K562 (cell line): ENCODE data around the gene ZNF672. TPM values are rescaled to one million over a fixed set of nuclear protein-coding genes. Genes with fewer than 3 reads are reported as not detected.
A peak's percentile ranks its signal among the peaks of the same experiment; 100 is the strongest.

Experiments used
- ATAC-seq: fragments of 200-7000 bp; cut with Tn5 transposase; 3 replicates; pipeline ENCODE4 v1.9.1; 2020; ENCODE audit warnings: moderate library complexity
- BruUV-seq: library from RNA; stranded (reverse); fragments of 400-500 nt; replicated peaks from 2 replicates; lab custom pipeline; 2021; lab: Mats Ljungman, UMichigan
- CTCF ChIA-PET: fragments of 300-600 bp; formaldehyde crosslinking; extraction: SDS; loops from one replicate; lab custom pipeline; 2021; ENCODE audit warnings: low intra/inter-chr PET ratio; lab: Yijun Ruan, JAX
- POLR2A ChIA-PET: fragments of 300-600, 350-650 bp; sonication (Branson Sonifier 250); formaldehyde crosslinking; extraction: SDS; loops from one replicate; lab custom pipeline; 2021; ENCODE audit warnings: antibody characterized with exemption, inconsistent platforms; lab: Yijun Ruan, JAX
- DNase-seq, 4 experiments: peaks; one replicate each; pipeline versions ENCODE4 v3.0.0 to v3.0.0-alpha.2; 2011 to 2018; ENCODE audit warnings: low spot score in 3 of 4, mixed read lengths in 3 of 4; ENCODE audit errors: extremely low read depth in 1 of 4
- FAIRE-seq: peaks from 2 replicates; lab custom pipeline; 2011; peaks lifted over from hg19 to GRCh38; lab: Jason Lieb, UNC
- H2AFZ ChIP-seq: 2 replicates; pipeline ENCODE4 v1.6.0; 2011; ENCODE audit warnings: low read depth, low read length, control low read depth, inconsistent platforms
- H3K27ac ChIP-seq: fragments of 200-600 bp; 3 replicates; pipeline ENCODE4 v1.8.0; 2011; ENCODE audit warnings: low read depth, mild to moderate bottlenecking, control low read depth, inconsistent platforms, low read length, moderate library complexity, mixed read lengths; ENCODE audit errors: extremely low read depth
- H3K27me3 ChIP-seq, 2 experiments: fragments of 300-600 bp in 1 of 2; 2 replicates in 1 of 2; 3 replicates in 1 of 2; pipeline versions ENCODE4 v1.6.0 to v1.8.0; 2011; ENCODE audit warnings: inconsistent platforms in 2 of 2, low read length in 2 of 2, mild to moderate bottlenecking in 1 of 2, mixed read lengths in 1 of 2, moderate library complexity in 1 of 2; ENCODE audit not compliant: control insufficient read depth in 2 of 2, insufficient read depth in 2 of 2
- H3K36me3 ChIP-seq: fragments of 300-600 bp; 3 replicates; pipeline ENCODE4 v1.8.0; 2011; ENCODE audit warnings: mild to moderate bottlenecking, low read length, inconsistent platforms; ENCODE audit not compliant: control insufficient read depth, insufficient read depth
- H3K4me1 ChIP-seq, 2 experiments: fragments of 200-600 bp in 1 of 2; replicated peaks in 1 of 2; 2 replicates in 1 of 2; 3 replicates in 1 of 2; pipeline versions ENCODE4 v1.5.1 to v1.8.0; 2011; ENCODE audit warnings: inconsistent platforms in 2 of 2, low read length in 2 of 2, mild to moderate bottlenecking in 1 of 2, mixed read lengths in 1 of 2, moderate library complexity in 1 of 2; ENCODE audit not compliant: control insufficient read depth in 2 of 2, insufficient read depth in 2 of 2
- H3K4me2 ChIP-seq: 2 replicates; pipeline ENCODE4 v1.6.1; 2011; ENCODE audit warnings: low read length, control low read depth, inconsistent platforms, mixed read lengths; ENCODE audit not compliant: insufficient read depth
- H3K4me3 ChIP-seq: fragments of 200-600 bp; sonication (generic), shearing (Covaris generic); 2 replicates; pipeline ENCODE4 v1.5.1; 2016; ENCODE audit warnings: control low read depth, inconsistent platforms
- H3K79me2 ChIP-seq: fragments of 200-600 bp; 3 replicates; pipeline ENCODE4 v1.8.0; 2011; ENCODE audit warnings: low read length, inconsistent platforms; ENCODE audit not compliant: control insufficient read depth, insufficient read depth
- H3K9ac ChIP-seq, 2 experiments: 2 replicates each; pipeline versions ENCODE4 v1.6.0 to v1.6.1; 2011; ENCODE audit warnings: low read depth in 2 of 2, low read length in 2 of 2, control low read depth in 1 of 2, inconsistent platforms in 1 of 2, mild to moderate bottlenecking in 1 of 2, mixed read lengths in 1 of 2; ENCODE audit not compliant: insufficient read depth in 1 of 2
- H3K9me1 ChIP-seq: one replicate; pipeline ENCODE4 v1.6.0; 2011; ENCODE audit warnings: inconsistent platforms, mild to moderate bottlenecking, low read length, moderate library complexity; ENCODE audit not compliant: control insufficient read depth, insufficient read depth
- H3K9me3 ChIP-seq: replicated peaks from 2 replicates; pipeline ENCODE4 v1.5.1; 2011; ENCODE audit warnings: low read depth, low read length, inconsistent platforms; ENCODE audit not compliant: control insufficient read depth, insufficient read depth
- H4K20me1 ChIP-seq: replicated peaks from 2 replicates; pipeline ENCODE4 v1.6.1; 2011; ENCODE audit warnings: low read length, inconsistent platforms, mixed read lengths; ENCODE audit not compliant: control insufficient read depth, insufficient read depth
- CC2D1A ChIP-seq: fragments of 450-650 bp; IDR thresholded peaks from 2 replicates; pipeline ENCODE4 v1.6.1; 2017; ENCODE audit warnings: mild to moderate bottlenecking
- CSDE1 ChIP-seq, 2 experiments: fragments of 450-650 bp; IDR thresholded peaks; 2 replicates each; pipeline ENCODE4 v1.6.1; 2016; ENCODE audit warnings: mild to moderate bottlenecking in 1 of 2
- ELF1 ChIP-seq: fragments of 200-800 bp; sonication (Bioruptor generic); IDR thresholded peaks from 2 replicates; pipeline ENCODE4 v1.6.1; 2016; ENCODE audit warnings: missing genetic modification characterization, missing compliant biosample characterization
- FOXJ2 ChIP-seq: fragments of 200-800 bp; sonication (Bioruptor generic); IDR thresholded peaks from 2 replicates; pipeline ENCODE4 v1.6.1; 2016; ENCODE audit warnings: missing genetic modification characterization, missing compliant biosample characterization
- HMG20A ChIP-seq: fragments of 450-650 bp; formaldehyde crosslinking; conservative IDR thresholded peaks from 2 replicates; pipeline ENCODE4 v1.4.0; 2020; ENCODE audit warnings: mild to moderate bottlenecking, mixed read lengths
- HOXB6 ChIP-seq: fragments of 250-450 bp; sonication (Bioruptor Pico); IDR thresholded peaks from 2 replicates; pipeline ENCODE4 v1.5.1; 2022; ENCODE audit warnings: mild to moderate bottlenecking, borderline replicate concordance
- KDM5B ChIP-seq: fragments of 200-600 bp; sonication (generic); IDR thresholded peaks from 2 replicates; pipeline ENCODE4 v1.6.1; 2012; ENCODE audit warnings: low read depth, mild to moderate bottlenecking, moderate library complexity, low read length, control low read depth, inconsistent platforms; ENCODE audit not compliant: insufficient replicate concordance
- NCOR1 ChIP-seq: fragments of 450-650 bp; IDR thresholded peaks from 2 replicates; pipeline ENCODE4 v1.6.1; 2016; ENCODE audit warnings: mild to moderate bottlenecking, moderate library complexity
- NUFIP1 ChIP-seq: fragments of 450-650 bp; IDR thresholded peaks from 2 replicates; pipeline ENCODE4 v1.6.1; 2018; ENCODE audit not compliant: partially characterized antibody
- POLR2A ChIP-seq: fragments of 450-650 bp; conservative IDR thresholded peaks from 2 replicates; pipeline ENCODE4 v1.6.1; 2016
- POLR2G ChIP-seq: fragments of 200-400 bp; formaldehyde crosslinking; IDR thresholded peaks from 2 replicates; pipeline ENCODE4 v1.6.1; 2017; ENCODE audit warnings: low read depth, mild to moderate bottlenecking, antibody characterized with exemption, low read length, moderate library complexity
- PTBP1 ChIP-seq: fragments of 200-400 bp; formaldehyde crosslinking; IDR thresholded peaks from 2 replicates; pipeline ENCODE4 v1.6.1; 2017; ENCODE audit warnings: low read depth, low read length
- SIX5 ChIP-seq, 2 experiments: IDR thresholded peaks; 2 replicates each; pipeline ENCODE4 v1.6.1; 2011; ENCODE audit warnings: low read length in 2 of 2, borderline replicate concordance in 1 of 2, low read depth in 1 of 2, mild to moderate bottlenecking in 1 of 2, moderate library complexity in 1 of 2; ENCODE audit not compliant: insufficient read depth in 1 of 2
- SOX6 ChIP-seq: fragments of 450-650 bp; IDR thresholded peaks from 2 replicates; pipeline ENCODE4 v1.6.1; 2014; ENCODE audit warnings: mild to moderate bottlenecking
- SUPT5H ChIP-seq: fragments of 450-650 bp; IDR thresholded peaks from 2 replicates; pipeline ENCODE4 v1.6.1; 2016
- WGBS: fragments of 100-300 bp; shearing (Covaris generic); methylation state at CpG from one replicate; pipeline ENCODE4 v1.1.6; 2016; ENCODE audit warnings: low coverage, mixed read lengths; ENCODE audit not compliant: insufficient coverage; ENCODE audit errors: missing lambda C conversion rate; 5-methylcytosine and 5-hydroxymethylcytosine counted together
- in situ Hi-C: fragments of 300-500 bp; cut with MboI; formaldehyde crosslinking; loops from 4 replicates; pipeline ENCODE4 v1.15.0; 2018; ENCODE audit warnings: inconsistent platforms, mixed read lengths
- intact Hi-C: fragments of 100-400 bp; cut with micrococcal nuclease; formaldehyde crosslinking; loops from 2 replicates; pipeline ENCODE4 v1.14.2; 2022
- polyA plus RNA-seq, 8 experiments: library from polyadenylated mRNA; depleted of rRNA in 4 of 8; stranded (reverse) in 5 of 8; unstranded in 3 of 8; fragments of >200 nt; fragmentation: Nextera tagmentation in 2 of 8; fragmentation: Illumina TruSeq in 1 of 8; extraction: Ambion mirVana in 2 of 8; extraction: Trizol in 1 of 8; gene quantifications; 2 replicates each; pipeline versions ENCODE4 v1.2.1 to v1.2.3, GENCODE V29; 2011 to 2014; ENCODE audit warnings: inconsistent platforms in 1 of 8, missing spikeins in 1 of 8
- total RNA-seq, 7 experiments: library from RNA; depleted of rRNA in 6 of 7; stranded (reverse); fragments of >200 nt in 6 of 7; fragmentation: Illumina TruSeq in 2 of 7; extraction: Trizol in 2 of 7; gene quantifications; 2 replicates each; pipeline versions ENCODE4 v1.2.1 to v1.2.3, GENCODE V29; 2011 to 2021; ENCODE audit warnings: low replicate concordance in 1 of 7
- TF ChIP-seq, protein P1 (sequence below): conservative IDR thresholded peaks from 2 replicates; pipeline ENCODE4 v1.6.1; 2011; ENCODE audit warnings: low read depth, mild to moderate bottlenecking, low read length; ENCODE audit not compliant: control insufficient read depth
- TF ChIP-seq, protein P2 (sequence below): fragments of 450-650 bp; IDR thresholded peaks from 2 replicates; pipeline ENCODE4 v1.7.1; 2018; ENCODE audit warnings: mild to moderate bottlenecking, low read depth; ENCODE audit not compliant: partially characterized antibody
- TF ChIP-seq, protein P3 (sequence below): fragments of 250-450 bp; sonication (Bioruptor Pico); IDR thresholded peaks from 2 replicates; pipeline ENCODE4 v1.8.0; 2022; ENCODE audit warnings: inconsistent platforms, mild to moderate bottlenecking, moderate library complexity, borderline replicate concordance

Gene ZNF672
- total and polyA plus RNA-seq, 9 of the 15 experiments (the other 6 are each of a cell fraction or from before 2014, with no cell fraction given) = 1.9 to 57.9 (median 24.1) TPM

DNA sequence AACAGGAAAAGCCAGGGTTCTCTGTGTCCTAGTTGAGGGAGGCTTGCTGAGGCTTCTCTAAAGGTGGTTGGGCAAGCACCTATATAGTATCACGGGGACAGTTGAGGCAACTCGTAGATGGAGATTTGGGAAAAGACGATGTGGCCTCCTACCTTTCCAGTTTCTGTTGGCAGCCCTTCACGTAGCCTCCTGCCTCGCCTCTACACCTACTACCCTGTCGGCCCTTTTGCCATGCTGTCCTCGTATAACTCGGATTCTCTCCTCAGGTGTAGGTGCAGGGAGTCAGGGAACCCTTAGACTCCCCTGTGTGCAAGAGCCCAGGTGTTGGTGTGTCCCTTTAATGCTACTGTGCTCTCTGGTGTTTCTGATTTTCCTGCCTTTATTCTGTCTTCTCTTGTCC, 10.6 kb downstream of the ZNF672 start (continued):
- TF ChIP-seq CC2D1A (no peak), SUPT5H (0 out of 2 replicates have a peak, but pooled peaks have one; percentile 40), HMG20A (CRISPR knock-in tag) (no peak), KDM5B (no peak)
- TF ChIP-seq, protein P1, sequence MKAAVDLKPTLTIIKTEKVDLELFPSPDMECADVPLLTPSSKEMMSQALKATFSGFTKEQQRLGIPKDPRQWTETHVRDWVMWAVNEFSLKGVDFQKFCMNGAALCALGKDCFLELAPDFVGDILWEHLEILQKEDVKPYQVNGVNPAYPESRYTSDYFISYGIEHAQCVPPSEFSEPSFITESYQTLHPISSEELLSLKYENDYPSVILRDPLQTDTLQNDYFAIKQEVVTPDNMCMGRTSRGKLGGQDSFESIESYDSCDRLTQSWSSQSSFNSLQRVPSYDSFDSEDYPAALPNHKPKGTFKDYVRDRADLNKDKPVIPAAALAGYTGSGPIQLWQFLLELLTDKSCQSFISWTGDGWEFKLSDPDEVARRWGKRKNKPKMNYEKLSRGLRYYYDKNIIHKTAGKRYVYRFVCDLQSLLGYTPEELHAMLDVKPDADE = no peak

DNA sequence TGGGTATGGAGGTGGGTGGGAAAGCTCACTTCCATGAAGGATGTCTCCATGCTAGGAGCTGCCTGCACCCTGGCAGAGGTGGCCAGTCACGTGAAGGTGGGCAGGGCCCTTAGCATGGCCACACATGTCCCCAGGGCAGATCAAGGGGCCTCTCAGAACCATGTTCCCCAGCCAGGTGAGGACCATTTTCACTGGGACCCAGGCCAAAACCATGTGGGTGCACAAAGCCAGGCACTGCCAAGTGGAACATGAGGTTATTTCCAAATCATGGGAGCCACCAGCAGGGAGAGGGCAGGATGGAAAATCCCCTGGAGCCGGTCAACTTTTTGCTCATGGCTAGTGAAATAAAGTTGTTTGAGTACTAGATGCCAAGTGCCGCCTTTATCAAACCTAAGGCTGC, 11.1 kb downstream of the ZNF672 start:
- in situ Hi-C loops (no loop called here), intact Hi-C loops (no loop called here)
- WGBS = 92% methylated on average over 3 of the region's 3 CpGs
- ChIA-PET CTCF (no interaction called here), POLR2A (interaction anchor here (1.8 to 2.5 kb wide), 2 partner anchors 10 kb away, joined by 9 to 14 read pairs; partner anchors contain the start of genes ZNF672 and ZNF692)
- Histone ChIP-seq H3K4me1 (peaks cover 7 to 21% of the 10 kb centered on the region in 2 experiments; a peak in 3 of 5 replicates), H4K20me1 (peaks cover 4% of the 10 kb centered on the region; the same call in 1 of the 2 replicates), H3K27me3 (no peaks in the 10 kb centered on the region), H3K36me3 (peaks cover 99% of the 10 kb centered on the region), H3K27ac (no peak overlapping the region), H3K4me3 (no peak overlapping the region), H3K9ac (no peak overlapping the region), H3K4me2 (no peak overlapping the region), H3K9me1 (no peaks in the 10 kb centered on the region), H2AFZ (no peak overlapping the region), H3K9me3 (no peaks in the 10 kb centered on the region), H3K79me2 (peaks cover 16% of the 10 kb centered on the region)
- FAIRE-seq = no peak
- ATAC-seq = no peak
- no peak for DNase-seq
- BruUV-seq = TSS peak; percentile 37
- TF ChIP-seq CSDE1 (IDR thresholded peaks at IDR 0.05) = no peak
- TF ChIP-seq SOX6 = no peak
- TF ChIP-seq NUFIP1 = no peak
- TF ChIP-seq, protein P2, sequence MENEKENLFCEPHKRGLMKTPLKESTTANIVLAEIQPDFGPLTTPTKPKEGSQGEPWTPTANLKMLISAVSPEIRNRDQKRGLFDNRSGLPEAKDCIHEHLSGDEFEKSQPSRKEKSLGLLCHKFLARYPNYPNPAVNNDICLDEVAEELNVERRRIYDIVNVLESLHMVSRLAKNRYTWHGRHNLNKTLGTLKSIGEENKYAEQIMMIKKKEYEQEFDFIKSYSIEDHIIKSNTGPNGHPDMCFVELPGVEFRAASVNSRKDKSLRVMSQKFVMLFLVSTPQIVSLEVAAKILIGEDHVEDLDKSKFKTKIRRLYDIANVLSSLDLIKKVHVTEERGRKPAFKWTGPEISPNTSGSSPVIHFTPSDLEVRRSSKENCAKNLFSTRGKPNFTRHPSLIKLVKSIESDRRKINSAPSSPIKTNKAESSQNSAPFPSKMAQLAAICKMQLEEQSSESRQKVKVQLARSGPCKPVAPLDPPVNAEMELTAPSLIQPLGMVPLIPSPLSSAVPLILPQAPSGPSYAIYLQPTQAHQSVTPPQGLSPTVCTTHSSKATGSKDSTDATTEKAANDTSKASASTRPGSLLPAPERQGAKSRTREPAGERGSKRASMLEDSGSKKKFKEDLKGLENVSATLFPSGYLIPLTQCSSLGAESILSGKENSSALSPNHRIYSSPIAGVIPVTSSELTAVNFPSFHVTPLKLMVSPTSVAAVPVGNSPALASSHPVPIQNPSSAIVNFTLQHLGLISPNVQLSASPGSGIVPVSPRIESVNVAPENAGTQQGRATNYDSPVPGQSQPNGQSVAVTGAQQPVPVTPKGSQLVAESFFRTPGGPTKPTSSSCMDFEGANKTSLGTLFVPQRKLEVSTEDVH = no peak
- TF ChIP-seq SIX5 (IDR thresholded peaks at IDR 0.05; ENCODE audit: borderline replicate concordance in 1 of 2, insufficient read depth in 1 of 2, low read depth in 1 of 2, low read length in 2 of 2) = no peak
- TF ChIP-seq, protein P3, sequence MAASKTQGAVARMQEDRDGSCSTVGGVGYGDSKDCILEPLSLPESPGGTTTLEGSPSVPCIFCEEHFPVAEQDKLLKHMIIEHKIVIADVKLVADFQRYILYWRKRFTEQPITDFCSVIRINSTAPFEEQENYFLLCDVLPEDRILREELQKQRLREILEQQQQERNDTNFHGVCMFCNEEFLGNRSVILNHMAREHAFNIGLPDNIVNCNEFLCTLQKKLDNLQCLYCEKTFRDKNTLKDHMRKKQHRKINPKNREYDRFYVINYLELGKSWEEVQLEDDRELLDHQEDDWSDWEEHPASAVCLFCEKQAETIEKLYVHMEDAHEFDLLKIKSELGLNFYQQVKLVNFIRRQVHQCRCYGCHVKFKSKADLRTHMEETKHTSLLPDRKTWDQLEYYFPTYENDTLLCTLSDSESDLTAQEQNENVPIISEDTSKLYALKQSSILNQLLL (CRISPR knock-in tag) = no peak
- TF ChIP-seq NCOR1 = no peak
- TF ChIP-seq KDM5B = no peak
- TF ChIP-seq ELF1 (tag) = no peak
- TF ChIP-seq POLR2G = 0 out of 2 replicates have a peak, but pooled peaks have one; percentile 37
- TF ChIP-seq HOXB6 (CRISPR knock-in tag) = no peak
- TF ChIP-seq POLR2A = peak; percentile 42; the same call in 1 of the 2 replicates
- TF ChIP-seq FOXJ2 (tag) = no peak
- 0 out of 2 replicates have a peak, but pooled peaks have one; percentile 21 for TF ChIP-seq PTBP1
